ENCODE data around the gene MLYCD. TPM values are rescaled to one million over a fixed set of nuclear protein-coding genes. Genes with fewer than 3 reads are reported as not detected.

The MLYCD gene
- 1 to 10 TPM; 8.6 to 9.2 TPM for total RNA-seq
- polyA plus RNA-seq = 1 to 10 TPM; 1.6 to 5.0 TPM
- long read RNA-seq, donor 1, full-length matches to known transcripts = 3 of 9 reads
- long read RNA-seq, donor 1, partial matches to known transcripts = 5 of 9 reads
- long read RNA-seq, donor 1, other reads (novel, unspliced or antisense) = 1 of 9 reads
- long read RNA-seq, donor 2, full-length matches to known transcripts = 14 of 17 reads
- long read RNA-seq, donor 2, partial matches to known transcripts = 0 of 17 reads
- long read RNA-seq, donor 2, other reads (novel, unspliced or antisense) = 3 of 17 reads

GRCh38 chr16:83898463-83899271 is at the start of gene MLYCD:
TSS of gene MLYCD (plus strand) at chr16:83899115. CDS start at chr16:83899145, 30 bp downstream.
- no peaks in the 10 kb centered on the region for H3K4me1 ChIP-seq (ENCODE audit: control insufficient read depth in 1 of 2, insufficient read depth in 2 of 2, low read length in 2 of 2)
- peak; percentile 94 for ATAC-seq (ENCODE audit: low FRiP score)
- DNase-seq = peak; percentile 93 to 95
- H3K27ac ChIP-seq (ENCODE audit: low read depth in 1 of 2, low read length in 2 of 2) = peak within 1 kb of the TSS; percentile 97
- peak within 1 kb of the TSS; percentile 78 to 79 for H3K4me3 ChIP-seq (ENCODE audit: low read length in 2 of 2)
- no peaks in the 10 kb centered on the region for H3K27me3 ChIP-seq (ENCODE audit: control insufficient read depth in 1 of 2, insufficient read depth in 2 of 2, low read length in 1 of 2)
- intact Hi-C loops (cut with DNase I) = no loop called here
- H3K36me3 ChIP-seq (ENCODE audit: control insufficient read depth in 1 of 2, insufficient read depth in 2 of 2, low read length in 1 of 2) = peaks cover 0 to under 1% of the 10 kb centered on the region in 2 donors
- 6 to 8% methylated on average over 53 to 69 of the region's 69 CpGs for WGBS, 2 donors
- H3K9me3 ChIP-seq (ENCODE audit: control insufficient read depth, low read length) = no peaks in the 10 kb centered on the region

- 67 to 72% methylated on average over 6 of the region's 6 CpGs for WGBS, 2 donors
- Histone ChIP-seq H3K9me3 (ENCODE audit: control insufficient read depth, low read length) (no peaks in the 10 kb centered on the region), H3K4me3 (ENCODE audit: low read length in 2 of 2) (no peak overlapping the region), H3K36me3 (ENCODE audit: control insufficient read depth in 1 of 2, insufficient read depth in 2 of 2, low read length in 1 of 2) (no peaks in the 10 kb centered on the region), H3K27ac (ENCODE audit: low read depth in 1 of 2, low read length in 2 of 2) (no peak overlapping the region), H3K27me3 (ENCODE audit: control insufficient read depth in 1 of 2, insufficient read depth in 2 of 2, low read length in 1 of 2) (no peaks in the 10 kb centered on the region), H3K4me1 (ENCODE audit: control insufficient read depth in 1 of 2, insufficient read depth in 2 of 2, low read length in 2 of 2) (no peaks in the 10 kb centered on the region)
- DNase-seq = no peak
- intact Hi-C loops (cut with DNase I) = no loop called here
- no peak for ATAC-seq (ENCODE audit: low FRiP score)
Observed at GRCh38 chr16:83849421-83849820, 49.5 kb upstream of the MLYCD start.

GRCh38 chr16:83850947-83851346 is 48.0 kb upstream of the MLYCD start:
- Histone ChIP-seq H3K4me1 (ENCODE audit: control insufficient read depth in 1 of 2, insufficient read depth in 2 of 2, low read length in 2 of 2) (no peaks in the 10 kb centered on the region), H3K36me3 (ENCODE audit: control insufficient read depth in 1 of 2, insufficient read depth in 2 of 2, low read length in 1 of 2) (no peaks in the 10 kb centered on the region), H3K27me3 (ENCODE audit: control insufficient read depth in 1 of 2, insufficient read depth in 2 of 2, low read length in 1 of 2) (no peaks in the 10 kb centered on the region), H3K27ac (ENCODE audit: low read depth in 1 of 2, low read length in 2 of 2) (no peak overlapping the region), H3K9me3 (ENCODE audit: control insufficient read depth, low read length) (no peaks in the 10 kb centered on the region), H3K4me3 (ENCODE audit: low read length in 2 of 2) (no peak overlapping the region)
- WGBS, 2 donors = 80% methylated on average over 5 of the region's 5 CpGs
- DNase-seq (no peak), ATAC-seq (ENCODE audit: low FRiP score) (no peak)
- intact Hi-C loops (cut with DNase I) = no loop called here

- 91 to 96% methylated on average over 4 of the region's 4 CpGs for WGBS, 2 donors
- no peak for DNase-seq
- no peaks in the 10 kb centered on the region for H3K9me3 ChIP-seq (ENCODE audit: control insufficient read depth, low read length)
- H3K27me3 ChIP-seq (ENCODE audit: control insufficient read depth in 1 of 2, insufficient read depth in 2 of 2, low read length in 1 of 2) = no peaks in the 10 kb centered on the region
- no peaks in the 10 kb centered on the region for H3K4me1 ChIP-seq (ENCODE audit: control insufficient read depth in 1 of 2, insufficient read depth in 2 of 2, low read length in 2 of 2)
- H3K27ac ChIP-seq (ENCODE audit: low read depth in 1 of 2, low read length in 2 of 2) = no peak overlapping the region
- no peak for ATAC-seq (ENCODE audit: low FRiP score)
- H3K36me3 ChIP-seq (ENCODE audit: control insufficient read depth in 1 of 2, insufficient read depth in 2 of 2, low read length in 1 of 2) = no peaks in the 10 kb centered on the region
- H3K4me3 ChIP-seq (ENCODE audit: low read length in 2 of 2) = no peak overlapping the region
- intact Hi-C loops (cut with DNase I) = no loop called here
Observed at GRCh38 chr16:83851473-83851872, 47.4 kb upstream of the MLYCD start.

- intact Hi-C loops (cut with DNase I) = no loop called here
- WGBS, 2 donors = 90% methylated on average over 11 of the region's 11 CpGs
- no peak overlapping the region for H3K27ac ChIP-seq (ENCODE audit: low read depth in 1 of 2, low read length in 2 of 2)
- no peak for DNase-seq
- H3K27me3 ChIP-seq (ENCODE audit: control insufficient read depth in 1 of 2, insufficient read depth in 2 of 2, low read length in 1 of 2) = no peaks in the 10 kb centered on the region
- H3K36me3 ChIP-seq (ENCODE audit: control insufficient read depth in 1 of 2, insufficient read depth in 2 of 2, low read length in 1 of 2) = no peaks in the 10 kb centered on the region
- no peaks in the 10 kb centered on the region for H3K4me1 ChIP-seq (ENCODE audit: control insufficient read depth in 1 of 2, insufficient read depth in 2 of 2, low read length in 2 of 2)
- H3K9me3 ChIP-seq (ENCODE audit: control insufficient read depth, low read length) = no peaks in the 10 kb centered on the region
- ATAC-seq (ENCODE audit: low FRiP score) = no peak
- no peak overlapping the region for H3K4me3 ChIP-seq (ENCODE audit: low read length in 2 of 2)
Observed at GRCh38 chr16:83852774-83853173, 46.1 kb upstream of the MLYCD start.

GRCh38 chr16:83853834-83854233 is 45.1 kb upstream of the MLYCD start:
- Histone ChIP-seq H3K4me1 (ENCODE audit: control insufficient read depth in 1 of 2, insufficient read depth in 2 of 2, low read length in 2 of 2) (no peaks in the 10 kb centered on the region), H3K4me3 (ENCODE audit: low read length in 2 of 2) (no peak overlapping the region), H3K27ac (ENCODE audit: low read depth in 1 of 2, low read length in 2 of 2) (no peak overlapping the region), H3K9me3 (ENCODE audit: control insufficient read depth, low read length) (no peaks in the 10 kb centered on the region), H3K36me3 (ENCODE audit: control insufficient read depth in 1 of 2, insufficient read depth in 2 of 2, low read length in 1 of 2) (no peaks in the 10 kb centered on the region), H3K27me3 (ENCODE audit: control insufficient read depth in 1 of 2, insufficient read depth in 2 of 2, low read length in 1 of 2) (no peaks in the 10 kb centered on the region)
- WGBS, 2 donors = 91 to 95% methylated on average over 8 of the region's 8 CpGs
- intact Hi-C loops (cut with DNase I) = no loop called here
- no peak for DNase-seq
- ATAC-seq (ENCODE audit: low FRiP score) = no peak

GRCh38 chr16:83854420-83854819 is 44.5 kb upstream of the MLYCD start:
- no peaks in the 10 kb centered on the region for H3K36me3 ChIP-seq (ENCODE audit: control insufficient read depth in 1 of 2, insufficient read depth in 2 of 2, low read length in 1 of 2)
- no peak overlapping the region for H3K4me3 ChIP-seq (ENCODE audit: low read length in 2 of 2)
- ATAC-seq (ENCODE audit: low FRiP score) (no peak), DNase-seq (no peak)
- WGBS, 2 donors = 84 to 86% methylated on average over 9 of the region's 9 CpGs
- no peaks in the 10 kb centered on the region for H3K9me3 ChIP-seq (ENCODE audit: control insufficient read depth, low read length)
- H3K27ac ChIP-seq (ENCODE audit: low read depth in 1 of 2, low read length in 2 of 2) = no peak overlapping the region
- no peaks in the 10 kb centered on the region for H3K4me1 ChIP-seq (ENCODE audit: control insufficient read depth in 1 of 2, insufficient read depth in 2 of 2, low read length in 2 of 2)
- H3K27me3 ChIP-seq (ENCODE audit: control insufficient read depth in 1 of 2, insufficient read depth in 2 of 2, low read length in 1 of 2) = no peaks in the 10 kb centered on the region
- intact Hi-C loops (cut with DNase I) = no loop called here

- no peaks in the 10 kb centered on the region for H3K9me3 ChIP-seq (ENCODE audit: control insufficient read depth, low read length)
- DNase-seq (no peak), ATAC-seq (ENCODE audit: low FRiP score) (no peak)
- H3K4me1 ChIP-seq (ENCODE audit: control insufficient read depth in 1 of 2, insufficient read depth in 2 of 2, low read length in 2 of 2) = no peaks in the 10 kb centered on the region
- no peak overlapping the region for H3K27ac ChIP-seq (ENCODE audit: low read depth in 1 of 2, low read length in 2 of 2)
- intact Hi-C loops (cut with DNase I) = no loop called here
- H3K4me3 ChIP-seq (ENCODE audit: low read length in 2 of 2) = no peak overlapping the region
- no peaks in the 10 kb centered on the region for H3K27me3 ChIP-seq (ENCODE audit: control insufficient read depth in 1 of 2, insufficient read depth in 2 of 2, low read length in 1 of 2)
- no peaks in the 10 kb centered on the region for H3K36me3 ChIP-seq (ENCODE audit: control insufficient read depth in 1 of 2, insufficient read depth in 2 of 2, low read length in 1 of 2)
- 72 to 74% methylated on average over 4 of the region's 4 CpGs for WGBS, 2 donors
Observed at GRCh38 chr16:83856792-83857191, 42.1 kb upstream of the MLYCD start.

GRCh38 chr16:83859265-83859664 is 39.6 kb upstream of the MLYCD start:
- WGBS, 2 donors = 57 to 69% methylated on average over 8 of the region's 8 CpGs
- no peak for ATAC-seq (ENCODE audit: low FRiP score)

More at GRCh38 chr16:83859265-83859664, 39.6 kb upstream of the MLYCD start:
- no peak for DNase-seq
- no peaks in the 10 kb centered on the region for H3K27me3 ChIP-seq (ENCODE audit: control insufficient read depth in 1 of 2, insufficient read depth in 2 of 2, low read length in 1 of 2)
- no peaks in the 10 kb centered on the region for H3K9me3 ChIP-seq (ENCODE audit: control insufficient read depth, low read length)
- H3K27ac ChIP-seq (ENCODE audit: low read depth in 1 of 2, low read length in 2 of 2) = no peak overlapping the region
- no peak overlapping the region for H3K4me3 ChIP-seq (ENCODE audit: low read length in 2 of 2)
- H3K36me3 ChIP-seq (ENCODE audit: control insufficient read depth in 1 of 2, insufficient read depth in 2 of 2, low read length in 1 of 2) = no peaks in the 10 kb centered on the region
- intact Hi-C loops (cut with DNase I) = no loop called here
- no peaks in the 10 kb centered on the region for H3K4me1 ChIP-seq (ENCODE audit: control insufficient read depth in 1 of 2, insufficient read depth in 2 of 2, low read length in 2 of 2)
